Gastrocnemius medialis (tissue), 4 donors: Measurements from ENCODE around the gene TCOF1.

Experiments used
- CTCF ChIP-seq, 5 experiments: fragments of 450-650 bp in 3 of 5; fragments of 200-600 bp in 2 of 5; sonication (generic) in 2 of 5; IDR thresholded peaks in 4 of 5; conservative IDR thresholded peaks in 1 of 5; 1 replicate in 4 of 5; 2 replicates in 1 of 5; pipeline ENCODE4 v1.5.1; 2016 to 2019; ENCODE audit warnings: antibody characterized with exemption in 5 of 5, mild to moderate bottlenecking in 3 of 5, moderate library complexity in 3 of 5
- POLR2A ChIP-seq, 2 donors: fragments of 450-650 bp; IDR thresholded peaks; one replicate each; pipeline ENCODE4 v1.6.1; 2017; ENCODE audit warnings: antibody characterized with exemption in 2 of 2, mild to moderate bottlenecking in 2 of 2, moderate library complexity in 2 of 2

GRCh38 chr5:150347003-150347402 is 10.5 kb upstream of the TCOF1 start:
- TF ChIP-seq CTCF (IDR thresholded peaks at IDR 0.05 in 4 of 5, conservative IDR thresholded peaks at IDR 0.05 in 1 of 5): no peak
- TF ChIP-seq POLR2A (IDR thresholded peaks at IDR 0.05): no peak
